ENCODE data around the gene ZNF618. TPM values are rescaled to one million over a fixed set of nuclear protein-coding genes. Genes with fewer than 3 reads are reported as not detected.

The ZNF618 gene
- total RNA-seq, 2 experiments from 2014 or later: 0.22 to 0.27 TPM

GRCh38 chr9:113950195-113951031 lies 74.3 kb downstream of the ZNF618 start:
- no peak for DNase-seq
- no peaks in the 10 kb centered on the region for H3K27me3 Mint-ChIP-seq
- H3K4me3 Mint-ChIP-seq: no peak overlapping the region
- no peaks in the 10 kb centered on the region for H3K4me1 Mint-ChIP-seq (ENCODE audit: low read depth)
- no peak for TF ChIP-seq CTCF (IDR thresholded peaks at IDR 0.05)
- no peaks in the 10 kb centered on the region for H3K9me3 Mint-ChIP-seq
- intact Hi-C loops (cut with micrococcal nuclease): no loop called here
- no peaks in the 10 kb centered on the region for H3K36me3 Mint-ChIP-seq (ENCODE audit: low read depth)
- ATAC-seq: no peak
- ChIA-PET POLR2A (no interaction called here), CTCF (no interaction called here)
- H3K27ac Mint-ChIP-seq: no peak overlapping the region

- DNase-seq (no peak), ATAC-seq (no peak)
- intact Hi-C loops (cut with micrococcal nuclease): no loop called here
- Mint-ChIP-seq H3K4me1 (ENCODE audit: low read depth) (no peaks in the 10 kb centered on the region), H3K36me3 (ENCODE audit: low read depth) (no peaks in the 10 kb centered on the region), H3K27ac (no peak overlapping the region), H3K27me3 (no peaks in the 10 kb centered on the region), H3K4me3 (no peak overlapping the region), H3K9me3 (no peaks in the 10 kb centered on the region)
- CTCF ChIA-PET: no interaction called here
- POLR2A ChIA-PET: no interaction called here
- TF ChIP-seq CTCF (IDR thresholded peaks at IDR 0.05): no peak
Measured at GRCh38 chr9:113951032-113951372, 74.9 kb downstream of the ZNF618 start.

- ATAC-seq (no peak), DNase-seq (no peak)
- no peak overlapping the region for H3K4me3 Mint-ChIP-seq
- H3K36me3 Mint-ChIP-seq (ENCODE audit: low read depth): no peaks in the 10 kb centered on the region
- CTCF ChIA-PET: no interaction called here
- H3K27me3 Mint-ChIP-seq: no peaks in the 10 kb centered on the region
- intact Hi-C loops (cut with micrococcal nuclease): no loop called here
- no peak for TF ChIP-seq CTCF (IDR thresholded peaks at IDR 0.05)
- no peaks in the 10 kb centered on the region for H3K4me1 Mint-ChIP-seq (ENCODE audit: low read depth)
- H3K27ac Mint-ChIP-seq: no peak overlapping the region
- H3K9me3 Mint-ChIP-seq: no peaks in the 10 kb centered on the region
- POLR2A ChIA-PET: no interaction called here
Measured at GRCh38 chr9:113952676-113953075, 76.6 kb downstream of the ZNF618 start.

GRCh38 chr9:113953531-113953930 lies 77.4 kb downstream of the ZNF618 start:
- DNase-seq (no peak), ATAC-seq (no peak)
- intact Hi-C loops (cut with micrococcal nuclease): no loop called here
- no peak overlapping the region for H3K4me3 Mint-ChIP-seq
- H3K27me3 Mint-ChIP-seq: no peaks in the 10 kb centered on the region
- no peak for TF ChIP-seq CTCF (IDR thresholded peaks at IDR 0.05)
- no peak overlapping the region for H3K27ac Mint-ChIP-seq
- H3K4me1 Mint-ChIP-seq (ENCODE audit: low read depth): no peaks in the 10 kb centered on the region
- H3K9me3 Mint-ChIP-seq: no peaks in the 10 kb centered on the region
- POLR2A ChIA-PET: no interaction called here
- H3K36me3 Mint-ChIP-seq (ENCODE audit: low read depth): no peaks in the 10 kb centered on the region
- CTCF ChIA-PET: no interaction called here

- ChIA-PET CTCF (no interaction called here), POLR2A (no interaction called here)
- intact Hi-C loops (cut with micrococcal nuclease): no loop called here
- ATAC-seq (no peak), DNase-seq (no peak)
- Mint-ChIP-seq H3K9me3 (no peaks in the 10 kb centered on the region), H3K4me3 (no peak overlapping the region), H3K27ac (no peak overlapping the region), H3K27me3 (no peaks in the 10 kb centered on the region), H3K36me3 (ENCODE audit: low read depth) (no peaks in the 10 kb centered on the region), H3K4me1 (ENCODE audit: low read depth) (no peaks in the 10 kb centered on the region)
- no peak for TF ChIP-seq CTCF (IDR thresholded peaks at IDR 0.05)
Measured at GRCh38 chr9:113954591-113954990, 78.5 kb downstream of the ZNF618 start.
